Peyer's patch (tissue), 4 donors: ENCODE data around the gene MESP2.

ENCODE experiments used
- POLR2A ChIP-seq, 2 donors: fragments of 450-650 bp; IDR thresholded peaks; one replicate each; pipeline ENCODE4 v1.5.1; 2017; ENCODE audit warnings: antibody characterized with exemption in 2 of 2, mild to moderate bottlenecking in 2 of 2, moderate library complexity in 2 of 2
- TF ChIP-seq, protein P1 (sequence below), 6 experiments: fragments of 450-650 bp in 4 of 6; fragments of 200-600 bp in 2 of 6; sonication (generic) in 1 of 6; IDR thresholded peaks; one replicate each; pipeline ENCODE4 v1.5.1; 2017 to 2019; ENCODE audit warnings: antibody characterized with exemption in 6 of 6, mild to moderate bottlenecking in 3 of 6, moderate library complexity in 1 of 6

DNA sequence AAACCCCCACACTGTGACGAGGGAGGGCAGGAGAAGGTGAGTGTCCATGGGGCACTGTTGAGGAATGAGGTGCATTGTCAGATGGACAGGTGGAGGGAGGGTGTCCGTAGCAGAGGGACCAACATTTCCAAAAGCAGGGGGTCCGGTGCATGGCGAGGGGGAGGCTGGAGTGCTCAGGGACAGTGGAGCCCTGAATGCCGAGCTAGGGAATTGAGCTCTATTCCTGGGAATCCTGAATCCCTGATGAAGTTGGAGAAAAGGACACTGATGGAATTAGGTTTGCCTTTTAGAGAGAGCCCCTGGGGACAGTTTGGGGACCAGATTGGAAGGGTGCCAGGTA lies 46.4 kb downstream of the MESP2 start:
- TF ChIP-seq, protein P1, sequence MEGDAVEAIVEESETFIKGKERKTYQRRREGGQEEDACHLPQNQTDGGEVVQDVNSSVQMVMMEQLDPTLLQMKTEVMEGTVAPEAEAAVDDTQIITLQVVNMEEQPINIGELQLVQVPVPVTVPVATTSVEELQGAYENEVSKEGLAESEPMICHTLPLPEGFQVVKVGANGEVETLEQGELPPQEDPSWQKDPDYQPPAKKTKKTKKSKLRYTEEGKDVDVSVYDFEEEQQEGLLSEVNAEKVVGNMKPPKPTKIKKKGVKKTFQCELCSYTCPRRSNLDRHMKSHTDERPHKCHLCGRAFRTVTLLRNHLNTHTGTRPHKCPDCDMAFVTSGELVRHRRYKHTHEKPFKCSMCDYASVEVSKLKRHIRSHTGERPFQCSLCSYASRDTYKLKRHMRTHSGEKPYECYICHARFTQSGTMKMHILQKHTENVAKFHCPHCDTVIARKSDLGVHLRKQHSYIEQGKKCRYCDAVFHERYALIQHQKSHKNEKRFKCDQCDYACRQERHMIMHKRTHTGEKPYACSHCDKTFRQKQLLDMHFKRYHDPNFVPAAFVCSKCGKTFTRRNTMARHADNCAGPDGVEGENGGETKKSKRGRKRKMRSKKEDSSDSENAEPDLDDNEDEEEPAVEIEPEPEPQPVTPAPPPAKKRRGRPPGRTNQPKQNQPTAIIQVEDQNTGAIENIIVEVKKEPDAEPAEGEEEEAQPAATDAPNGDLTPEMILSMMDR (IDR thresholded peaks at IDR 0.05) = no peak
- no peak for TF ChIP-seq POLR2A (IDR thresholded peaks at IDR 0.05)
